Adrenal gland (tissue), 12 donors: Measurements from ENCODE around the gene STN1. TPM values are rescaled to one million over a fixed set of nuclear protein-coding genes. Genes with fewer than 3 reads are reported as not detected.

ENCODE experiments used
- DNase-seq, 7 donors: peaks; one replicate each; pipeline ENCODE4 v3.0.0-alpha.2; 2019 to 2020
- H3K27ac ChIP-seq, 5 donors: fragments of 200-600 bp; sonication (generic) in 4 of 5; 1 replicate in 3 of 5; 2 replicates in 2 of 5; pipeline versions ENCODE4 v1.5.1 to v1.8.0; 2016 to 2020; ENCODE audit warnings: mild to moderate bottlenecking in 1 of 5
- H3K27me3 ChIP-seq: fragments of 200-600 bp; 2 replicates; pipeline ENCODE4 v1.8.0; 2021
- H3K36me3 ChIP-seq, 2 donors: fragments of 200-600 bp; replicated peaks in 1 of 2; 1 replicate in 1 of 2; 2 replicates in 1 of 2; pipeline versions ENCODE4 v1.5.1 to v1.8.0; 2018 to 2022
- H3K4me1 ChIP-seq, 2 donors: fragments of 200-600 bp; replicated peaks in 1 of 2; 1 replicate in 1 of 2; 2 replicates in 1 of 2; pipeline versions ENCODE4 v1.5.1 to v1.8.0; 2018 to 2021
- H3K4me3 ChIP-seq, 4 donors: fragments of 200-600 bp; sonication (generic) in 3 of 4; one replicate each; pipeline ENCODE4 v1.5.1; 2016 to 2018
- H3K9me3 ChIP-seq, 3 donors: fragments of 200-600 bp; sonication (generic) in 1 of 3; replicated peaks in 1 of 3; 1 replicate in 2 of 3; 2 replicates in 1 of 3; pipeline versions ENCODE4 v1.5.1 to v1.8.0; 2016 to 2021
- CTCF ChIP-seq, 6 experiments: fragments of 450-650 bp in 4 of 6; fragments of 200-600 bp in 2 of 6; sonication (generic) in 1 of 6; IDR thresholded peaks; 1 replicate in 5 of 6; 2 replicates in 1 of 6; pipeline versions ENCODE4 v1.5.1 to v1.8.0; 2016 to 2021; ENCODE audit warnings: antibody characterized with exemption in 6 of 6, mild to moderate bottlenecking in 2 of 6, moderate library complexity in 1 of 6
- POLR2A ChIP-seq, 2 donors: fragments of 450-650 bp; IDR thresholded peaks; one replicate each; pipeline ENCODE4 v1.6.1; 2017; ENCODE audit warnings: antibody characterized with exemption in 2 of 2, mild to moderate bottlenecking in 2 of 2, moderate library complexity in 1 of 2
- WGBS, 4 donors: extraction: QIAGEN DNeasy Blood & Tissue Kit in 2 of 4; methylation state at CpG; one replicate each; pipeline versions ENCODE4 v1.1.5 to v1.1.7; 2013 to 2017; 5-methylcytosine and 5-hydroxymethylcytosine counted together
- intact Hi-C, 2 donors: fragments of 100-400 bp; cut with DNase I; formaldehyde crosslinking; loops; one replicate each; pipeline versions ENCODE4 v1.14.1 to v1.15.0; 2022 to 2023
- polyA plus RNA-seq, 3 donors: library from polyadenylated mRNA; stranded (reverse); fragments of 200-250 nt in 2 of 3; fragments of 350-450 nt in 1 of 3; fragmentation: Illumina TruSeq in 1 of 3; extraction: RNeasy Lipid Tissue Mini Kit (QIAGEN cat#74804) in 1 of 3; gene quantifications; one replicate each; pipeline ENCODE4 v1.2.3, GENCODE V29; 2013 to 2014
- total RNA-seq, 9 donors: library from RNA; depleted of rRNA in 4 of 9; stranded (reverse); fragments of >200 nt in 4 of 9; fragments of 120-200 nt in 1 of 9; fragmentation: NEBNext Ultra II Directional in 1 of 9; extraction: Animal tissue kit (Norgen Biotek cat#: 25700) in 1 of 9; gene quantifications; one replicate each; pipeline versions ENCODE4 v1.1.0 to v1.2.4, GENCODE V29; 2013 to 2023
- donor health status: healthy with polysubstance abuse.
- donor health status: Bipolar disorder and iron deficiency.
- donor health status: DM: yes; HTN: yes; CAD: no.
- donor health status: DM: no; HTN: no; CAD: no.
- donor health status: DM: no; HTN: no; CAD: no.
- donor health status: DM: yes; HTN: yes; CAD: no.

STN1 gene
- total and polyA plus RNA-seq, 12 donors, result 14.8 to 73.6 (median 36.2) TPM

GRCh38 chr10:103879831-103880230, 38.2 kb downstream of the STN1 start:
- no peak for DNase-seq
- Histone ChIP-seq H3K27me3 (no peaks in the 10 kb centered on the region), H3K4me3 (no peak overlapping the region), H3K36me3 (peaks cover 0 to 44% of the 10 kb centered on the region in 2 donors), H3K4me1 (peaks cover 0 to 18% of the 10 kb centered on the region in 2 donors), H3K9me3 (no peaks in the 10 kb centered on the region), H3K27ac (no peak overlapping the region)
- intact Hi-C loops, result no loop called here
- WGBS, 4 donors, result 93 to 97% (median 96%) methylated on average over 6 to 7 of the region's 7 CpGs
- TF ChIP-seq CTCF (IDR thresholded peaks at IDR 0.05) (no peak), POLR2A (IDR thresholded peaks at IDR 0.05) (no peak)

DNA sequence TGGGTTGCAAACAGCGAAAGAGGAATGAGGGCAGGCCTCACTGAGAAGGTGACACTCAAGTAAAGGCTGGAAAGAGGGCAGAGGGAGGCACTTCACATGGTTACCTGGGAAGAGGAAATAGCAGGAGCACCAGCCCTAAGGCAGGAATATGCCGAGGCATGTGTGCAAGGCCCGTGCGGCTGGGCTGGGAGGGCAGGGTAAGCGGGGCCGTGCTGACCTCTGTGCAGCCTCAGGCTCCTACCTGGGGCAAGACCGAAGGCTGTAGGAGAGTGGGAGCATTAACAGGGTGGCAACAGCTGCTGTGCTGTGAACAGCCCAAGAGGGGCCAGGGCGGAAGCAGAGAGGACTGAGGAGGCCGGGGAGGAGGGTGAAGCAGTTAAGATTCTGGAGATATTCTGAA, 38.6 kb downstream of the STN1 start:
- Histone ChIP-seq H3K9me3 (no peaks in the 10 kb centered on the region), H3K4me3 (no peak overlapping the region), H3K36me3 (peaks cover 0 to 44% of the 10 kb centered on the region in 2 donors), H3K4me1 (peaks cover 0 to 16% of the 10 kb centered on the region in 2 donors), H3K27me3 (no peaks in the 10 kb centered on the region), H3K27ac (no peak overlapping the region)
- intact Hi-C loops, result no loop called here
- TF ChIP-seq POLR2A (IDR thresholded peaks at IDR 0.05), result no peak
- TF ChIP-seq CTCF (IDR thresholded peaks at IDR 0.05), result no peak
- WGBS, 4 donors, result 86 to 94% (median 92%) methylated on average over 9 of the region's 9 CpGs
- DNase-seq, result no peak

DNA sequence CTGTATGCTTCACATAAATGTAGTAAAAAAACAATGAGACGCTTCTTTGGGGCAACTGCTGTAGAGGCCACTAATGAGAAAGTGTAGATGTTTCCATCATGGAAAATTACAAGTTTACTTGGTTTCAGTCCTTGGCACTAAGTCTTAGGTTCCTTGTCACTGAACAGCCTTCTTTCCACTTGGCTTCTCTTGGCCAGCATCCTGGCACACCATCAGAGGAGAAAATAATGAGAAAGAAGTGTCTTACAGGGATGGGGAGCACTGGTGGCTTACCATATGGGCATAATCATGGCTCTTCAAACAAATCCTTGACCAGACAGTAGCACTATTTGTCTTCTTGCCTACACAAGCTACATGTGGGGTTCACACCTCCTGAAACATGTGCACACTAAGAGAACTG, 40.1 kb downstream of the STN1 start:
- Histone ChIP-seq H3K36me3 (peaks cover 0 to 41% of the 10 kb centered on the region in 2 donors), H3K27ac (no peak overlapping the region), H3K9me3 (no peaks in the 10 kb centered on the region), H3K4me1 (peaks cover 0 to 12% of the 10 kb centered on the region in 2 donors), H3K4me3 (no peak overlapping the region), H3K27me3 (no peaks in the 10 kb centered on the region)
- DNase-seq, result no peak
- TF ChIP-seq POLR2A (IDR thresholded peaks at IDR 0.05) (no peak), CTCF (IDR thresholded peaks at IDR 0.05) (no peak)
- WGBS, 4 donors, result 83 to 90% (median 87%) methylated on average over 1 of the region's 1 CpG
- intact Hi-C loops, result no loop called here

DNA sequence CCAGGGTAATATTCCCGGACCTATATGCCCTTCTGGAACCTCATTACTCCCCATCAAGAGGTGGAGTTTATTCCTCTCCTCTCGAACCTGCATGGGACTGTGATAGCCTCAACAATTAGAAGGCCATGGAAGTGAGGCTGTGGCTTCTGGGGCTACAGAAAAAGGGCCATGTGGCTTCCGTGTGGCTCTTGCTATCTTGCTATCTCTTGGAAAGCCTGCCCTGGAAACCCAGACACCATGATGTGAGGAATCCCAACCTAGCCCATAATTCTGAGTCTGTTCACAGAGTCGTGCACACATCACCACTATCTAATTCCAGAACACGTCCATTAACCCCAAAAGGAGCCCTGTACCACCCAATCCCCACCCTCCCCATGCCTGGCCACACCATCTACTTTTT, 41.8 kb downstream of the STN1 start:
- Histone ChIP-seq H3K9me3 (no peaks in the 10 kb centered on the region), H3K27ac (no peak overlapping the region), H3K4me1 (no peaks in the 10 kb centered on the region), H3K27me3 (no peaks in the 10 kb centered on the region), H3K36me3 (peaks cover 0 to 24% of the 10 kb centered on the region in 2 donors), H3K4me3 (no peak overlapping the region)
- 88 to 95% (median 91%) methylated on average over 5 of the region's 5 CpGs for WGBS, 4 donors
- intact Hi-C loops, result no loop called here
- TF ChIP-seq CTCF (IDR thresholded peaks at IDR 0.05), result no peak
- no peak for TF ChIP-seq POLR2A (IDR thresholded peaks at IDR 0.05)
- no peak for DNase-seq
